ENCODE data around the gene DLG2. TPM values are rescaled to one million over a fixed set of nuclear protein-coding genes. Genes with fewer than 3 reads are reported as not detected.
A peak's percentile ranks its signal among the peaks of the same experiment; 100 is the strongest.

Gene DLG2
- total RNA-seq, 3 donors from 2014 or later (not counting 1 experiment from before 2014, with no cell fraction given) = 1.7 to 2.9 (median 2.2) TPM

DNA sequence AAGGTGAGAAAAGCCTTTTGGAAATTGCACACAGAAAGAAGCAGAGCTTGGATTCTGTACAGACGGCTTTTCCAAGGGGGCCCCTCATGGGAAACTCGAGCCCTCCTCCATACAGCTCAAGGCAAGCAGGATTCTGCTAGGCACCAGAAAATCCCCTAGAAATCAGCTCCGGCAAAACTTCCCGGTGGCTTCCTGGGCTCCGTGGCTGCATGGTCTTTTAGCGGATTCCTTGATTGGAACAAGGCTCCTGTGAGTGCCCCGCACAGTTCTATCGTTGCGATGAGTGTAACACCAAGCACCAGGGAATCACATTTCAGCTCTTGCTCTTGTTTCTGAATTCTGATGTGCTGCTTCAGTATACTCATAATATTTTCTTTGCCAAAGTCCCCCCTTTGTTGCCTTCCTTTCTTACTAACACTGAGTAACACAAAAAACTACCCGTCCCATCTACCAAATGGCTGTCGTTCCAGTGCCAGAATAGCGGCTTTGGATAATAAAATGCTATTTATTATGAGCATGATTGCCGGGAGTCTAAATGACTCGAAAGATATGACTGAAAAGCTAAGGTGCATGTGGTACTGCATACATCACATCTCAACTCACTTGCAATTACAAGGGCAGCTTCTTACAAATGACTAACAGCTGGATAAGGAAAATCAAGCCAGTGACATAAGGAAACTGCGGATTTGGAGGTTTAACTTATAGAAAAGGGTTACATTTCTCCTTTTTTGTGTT is 494.1 kb downstream of the DLG2 start:
- no peak for DNase-seq
- H3K27me3 ChIP-seq (ENCODE audit: control insufficient read depth, insufficient read depth, low read length) = no peaks in the 10 kb centered on the region
- no peak overlapping the region for H3K27ac ChIP-seq (ENCODE audit: low read length)
- WGBS (ENCODE audit: insufficient coverage) = 69% methylated on average over 11 of the region's 15 CpGs
- no peak for TF ChIP-seq CTCF (IDR thresholded peaks at IDR 0.05)
- no peak overlapping the region for H3K4me3 ChIP-seq (ENCODE audit: low read length)
- H3K36me3 ChIP-seq (ENCODE audit: control insufficient read depth, insufficient read depth, low read length) = no peaks in the 10 kb centered on the region
- Mint-ChIP-seq H3K4me1 (no peaks in the 10 kb centered on the region), H3K27ac (no peak overlapping the region), H3K4me3 (no peak overlapping the region), H3K9me3 (peaks cover 2 to 13% of the 10 kb centered on the region in 2 donors), H3K36me3 (no peaks in the 10 kb centered on the region), H3K27me3 (ENCODE audit: low read depth in 2 of 2) (no peaks in the 10 kb centered on the region)
- H3K4me1 ChIP-seq (ENCODE audit: control insufficient read depth, insufficient read depth, low read length) = no peaks in the 10 kb centered on the region
- intact Hi-C loops (cut with micrococcal nuclease) = no loop called here
- ATAC-seq = no peak
- H3K9me3 ChIP-seq (ENCODE audit: control insufficient read depth, insufficient read depth, low read length) = no peaks in the 10 kb centered on the region

GRCh38 chr11:85127349-85127748 is 499.8 kb downstream of the DLG2 start:
- WGBS (ENCODE audit: insufficient coverage) = 43% methylated on average over 2 of the region's 2 CpGs
- H3K27ac Mint-ChIP-seq = no peak overlapping the region
- peaks cover 12 to 16% of the 10 kb centered on the region in 2 donors for H3K9me3 Mint-ChIP-seq
- no peaks in the 10 kb centered on the region for H3K9me3 ChIP-seq (ENCODE audit: control insufficient read depth, insufficient read depth, low read length)
- no peaks in the 10 kb centered on the region for H3K36me3 ChIP-seq (ENCODE audit: control insufficient read depth, insufficient read depth, low read length)
- H3K27me3 ChIP-seq (ENCODE audit: control insufficient read depth, insufficient read depth, low read length) = no peaks in the 10 kb centered on the region
- no peak overlapping the region for H3K4me3 ChIP-seq (ENCODE audit: low read length)
- H3K4me3 Mint-ChIP-seq = no peak overlapping the region
- no peak for ATAC-seq
- H3K4me1 Mint-ChIP-seq = no peaks in the 10 kb centered on the region
- H3K27ac ChIP-seq (ENCODE audit: low read length) = no peak overlapping the region
- H3K4me1 ChIP-seq (ENCODE audit: control insufficient read depth, insufficient read depth, low read length) = no peaks in the 10 kb centered on the region
- H3K36me3 Mint-ChIP-seq = no peaks in the 10 kb centered on the region
- intact Hi-C loops (cut with micrococcal nuclease) = no loop called here
- no peak for DNase-seq
- H3K27me3 Mint-ChIP-seq (ENCODE audit: low read depth in 2 of 2) = no peaks in the 10 kb centered on the region
- TF ChIP-seq CTCF (IDR thresholded peaks at IDR 0.05) = no peak

DNA sequence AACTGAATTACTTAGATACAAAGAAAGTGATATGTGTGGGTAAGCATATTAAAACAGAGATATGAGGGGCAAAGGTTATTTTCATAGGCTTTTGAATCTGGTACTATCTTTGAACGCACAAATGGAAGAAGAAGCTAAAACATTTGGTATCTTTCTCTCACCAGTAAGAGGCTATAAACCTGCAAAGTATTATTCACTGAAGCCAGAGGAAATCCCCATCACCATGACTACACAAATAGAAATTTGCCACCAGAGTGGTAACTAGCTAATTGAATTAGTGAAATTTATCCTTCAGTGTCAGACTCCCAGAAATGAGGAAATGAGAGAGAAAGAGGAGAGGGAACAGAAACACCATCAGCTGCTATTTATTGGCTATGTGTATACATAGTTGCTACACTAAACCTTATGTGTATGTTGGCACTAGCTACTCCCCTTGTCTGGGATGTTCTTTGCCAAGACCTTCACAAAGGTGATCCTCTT is 503.4 kb downstream of the DLG2 start:
- H3K36me3 ChIP-seq (ENCODE audit: control insufficient read depth, insufficient read depth, low read length) = no peaks in the 10 kb centered on the region
- no peak for ATAC-seq
- no peak for DNase-seq
- no peaks in the 10 kb centered on the region for H3K9me3 ChIP-seq (ENCODE audit: control insufficient read depth, insufficient read depth, low read length)
- H3K4me1 ChIP-seq (ENCODE audit: control insufficient read depth, insufficient read depth, low read length) = no peaks in the 10 kb centered on the region
- TF ChIP-seq CTCF (IDR thresholded peaks at IDR 0.05) = no peak
- no peak overlapping the region for H3K4me3 ChIP-seq (ENCODE audit: low read length)
- Mint-ChIP-seq H3K4me3 (no peak overlapping the region), H3K27ac (no peak overlapping the region), H3K9me3 (peaks cover 14 to 15% of the 10 kb centered on the region in 2 donors), H3K27me3 (ENCODE audit: low read depth in 2 of 2) (no peaks in the 10 kb centered on the region), H3K4me1 (no peaks in the 10 kb centered on the region), H3K36me3 (no peaks in the 10 kb centered on the region)
- H3K27me3 ChIP-seq (ENCODE audit: control insufficient read depth, insufficient read depth, low read length) = no peaks in the 10 kb centered on the region
- 75% methylated on average over 1 of the region's 1 CpG for WGBS (ENCODE audit: insufficient coverage)
- intact Hi-C loops (cut with micrococcal nuclease) = no loop called here
- H3K27ac ChIP-seq (ENCODE audit: low read length) = peak overlapping the region; percentile 44

DNA sequence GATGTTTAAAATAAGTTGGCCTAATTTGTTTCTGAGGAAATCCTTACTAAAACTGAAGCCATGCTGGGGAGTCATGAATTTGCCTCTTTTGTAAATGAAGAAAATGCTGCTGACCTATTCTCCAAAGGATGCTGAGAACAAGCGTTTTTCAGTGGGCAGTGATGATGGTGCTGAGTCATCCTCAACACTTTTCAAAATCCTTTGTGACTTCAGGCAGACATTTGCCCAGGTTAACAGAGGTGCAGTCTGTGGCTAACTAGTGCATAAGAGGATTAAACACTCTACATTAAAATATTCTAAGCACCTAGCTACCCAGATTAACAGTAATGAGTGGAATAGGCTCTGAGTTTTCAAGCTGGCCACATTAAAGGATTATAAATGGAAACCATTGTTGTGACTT is 509.0 kb downstream of the DLG2 start:
- no peaks in the 10 kb centered on the region for H3K4me1 Mint-ChIP-seq
- WGBS (ENCODE audit: insufficient coverage) = 78% methylated on average over 1 of the region's 1 CpG
- no peaks in the 10 kb centered on the region for H3K27me3 Mint-ChIP-seq (ENCODE audit: low read depth in 2 of 2)
- Histone ChIP-seq H3K27ac (ENCODE audit: low read length) (no peak overlapping the region), H3K4me1 (ENCODE audit: control insufficient read depth, insufficient read depth, low read length) (no peaks in the 10 kb centered on the region), H3K4me3 (ENCODE audit: low read length) (no peak overlapping the region), H3K9me3 (ENCODE audit: control insufficient read depth, insufficient read depth, low read length) (no peaks in the 10 kb centered on the region), H3K36me3 (ENCODE audit: control insufficient read depth, insufficient read depth, low read length) (no peaks in the 10 kb centered on the region), H3K27me3 (ENCODE audit: control insufficient read depth, insufficient read depth, low read length) (no peaks in the 10 kb centered on the region)
- H3K4me3 Mint-ChIP-seq = no peak overlapping the region
- DNase-seq = no peak
- peaks cover 7% of the 10 kb centered on the region for H3K36me3 Mint-ChIP-seq
- no peak overlapping the region for H3K27ac Mint-ChIP-seq
- peaks cover 10 to 13% of the 10 kb centered on the region in 2 donors for H3K9me3 Mint-ChIP-seq
- TF ChIP-seq CTCF (IDR thresholded peaks at IDR 0.05) = no peak
- no peak for ATAC-seq
- intact Hi-C loops (cut with micrococcal nuclease) = no loop called here
